HG02884 (cell line): ENCODE results near the gene ECHS1.
A peak's percentile ranks its signal among the peaks of the same experiment; 100 is the strongest.
"Not testable (repeated sequence)": the region's sequence is repeated elsewhere in the genome, so short reads cannot be mapped to it uniquely, and the experiment has no call there.

ENCODE experiments used
- ATAC-seq: cut with Tn5 transposase; IDR thresholded peaks from one replicate; pipeline ENCODE4 v1.9.1; 2021; ENCODE audit warnings: mild to moderate bottlenecking, moderate library complexity; ENCODE audit not compliant: unreplicated experiment

ECHS1 gene

DNA sequence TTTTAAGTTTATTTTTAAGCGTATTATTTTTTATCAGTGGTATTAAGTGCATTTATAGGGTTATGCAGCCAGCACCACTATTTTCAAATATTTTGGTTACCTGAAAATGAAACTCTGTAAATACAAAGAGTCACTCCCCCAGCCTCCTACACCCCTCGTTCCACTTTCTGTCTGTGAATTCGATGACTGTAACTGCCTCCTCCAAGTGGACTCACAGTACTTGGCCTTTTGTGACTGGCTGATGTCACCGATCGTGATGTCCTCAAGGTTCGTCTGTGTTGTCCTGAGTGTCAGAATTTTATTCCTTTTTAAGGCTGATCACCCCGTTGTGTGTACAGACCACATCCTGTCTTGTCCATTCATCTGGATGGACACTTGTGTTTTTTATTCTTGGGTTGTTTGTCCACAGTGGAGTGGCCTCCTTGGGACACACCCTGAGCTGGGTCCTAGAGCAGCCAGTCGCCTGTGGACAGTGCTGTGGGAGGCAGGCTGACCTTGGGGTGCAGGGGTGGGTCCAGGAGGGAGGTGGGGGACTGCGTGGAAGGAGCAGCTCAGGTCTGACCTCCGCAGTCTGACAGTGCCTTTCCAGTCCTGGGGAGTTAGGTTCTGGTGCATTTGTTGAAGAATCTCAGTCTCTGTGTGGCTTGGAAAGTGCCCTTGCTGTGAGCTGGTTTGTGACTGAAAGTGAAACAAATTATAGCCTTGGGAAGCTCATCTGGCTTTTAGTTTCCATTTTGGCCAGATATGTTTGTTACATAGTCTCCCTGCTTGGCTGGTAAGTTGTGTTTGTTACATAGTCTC lies 27.7 kb upstream of the ECHS1 start:
- ATAC-seq, result peak; percentile 64

DNA sequence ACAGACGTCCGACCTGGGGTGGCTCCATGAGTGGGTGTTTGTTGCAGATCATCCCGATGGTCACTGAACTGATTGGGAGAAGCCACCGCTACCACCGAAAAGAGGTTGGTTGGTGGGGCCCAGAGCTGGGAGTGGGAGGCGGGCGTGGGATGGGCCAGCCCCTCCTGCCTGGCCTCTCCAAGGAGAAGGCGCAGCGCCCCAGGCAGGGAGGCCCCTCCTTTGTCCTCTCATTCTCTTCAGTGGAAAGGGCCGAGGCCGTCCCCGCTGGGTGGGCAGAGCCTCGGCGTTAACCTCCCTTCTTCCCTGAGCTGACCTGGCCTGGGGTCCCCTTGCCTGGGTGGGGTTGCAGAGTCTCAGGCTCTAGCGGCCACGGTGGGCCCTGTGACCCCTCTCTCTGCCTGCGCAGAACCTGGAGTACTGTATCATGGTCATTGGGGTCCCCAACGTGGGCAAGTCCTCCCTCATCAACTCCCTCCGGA lies 26.0 kb upstream of the ECHS1 start:
- ATAC-seq, result no peak

DNA sequence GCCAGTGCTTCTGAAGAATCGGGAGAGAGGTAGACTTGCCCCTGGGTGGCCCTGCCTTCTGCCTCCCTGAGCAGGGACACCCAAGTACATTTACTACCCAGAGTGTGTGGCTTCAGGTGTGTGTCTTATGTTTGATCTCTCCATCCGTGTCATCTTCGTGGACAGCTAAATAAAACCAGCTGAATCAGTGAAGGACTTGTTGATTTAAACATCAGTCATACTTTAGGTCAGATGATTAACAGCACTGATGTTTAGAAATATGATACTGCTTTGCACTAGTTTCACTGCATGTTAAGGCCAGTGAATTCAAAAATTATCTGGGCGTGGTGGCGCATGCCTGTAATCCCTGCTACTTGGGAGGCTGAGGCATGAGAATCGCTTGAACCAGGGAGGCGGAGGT lies 24.8 kb upstream of the ECHS1 start:
- ATAC-seq, result no peak

DNA sequence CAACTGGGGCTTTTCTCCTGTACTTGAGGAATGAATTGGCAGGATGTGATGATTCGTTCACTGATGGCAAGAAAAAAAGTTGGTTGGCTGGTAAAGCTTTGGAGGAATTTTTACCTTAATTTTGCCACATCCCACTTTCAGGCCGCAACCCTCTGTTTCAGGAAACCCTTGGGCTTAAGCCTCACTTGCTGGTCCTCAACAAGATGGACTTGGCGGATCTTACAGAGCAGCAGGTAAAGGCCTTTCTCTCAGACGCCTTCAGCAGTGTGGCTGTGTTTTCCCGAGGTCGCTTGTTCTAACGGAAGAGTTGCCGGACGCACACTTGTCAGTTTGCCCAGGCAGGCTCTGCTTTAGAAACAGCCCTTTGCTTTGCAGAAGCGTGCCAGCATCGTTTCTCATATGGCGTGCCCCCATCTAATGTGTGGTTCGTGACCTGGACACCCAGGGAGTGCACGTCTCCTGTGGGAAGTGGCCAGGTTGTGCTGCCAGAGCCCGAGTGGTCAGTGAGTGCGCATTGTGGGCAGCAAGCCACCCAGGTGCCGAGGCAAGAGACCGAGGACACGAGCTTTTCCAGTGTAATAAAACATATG lies 23.0 kb upstream of the ECHS1 start:
- ATAC-seq, result no peak

DNA sequence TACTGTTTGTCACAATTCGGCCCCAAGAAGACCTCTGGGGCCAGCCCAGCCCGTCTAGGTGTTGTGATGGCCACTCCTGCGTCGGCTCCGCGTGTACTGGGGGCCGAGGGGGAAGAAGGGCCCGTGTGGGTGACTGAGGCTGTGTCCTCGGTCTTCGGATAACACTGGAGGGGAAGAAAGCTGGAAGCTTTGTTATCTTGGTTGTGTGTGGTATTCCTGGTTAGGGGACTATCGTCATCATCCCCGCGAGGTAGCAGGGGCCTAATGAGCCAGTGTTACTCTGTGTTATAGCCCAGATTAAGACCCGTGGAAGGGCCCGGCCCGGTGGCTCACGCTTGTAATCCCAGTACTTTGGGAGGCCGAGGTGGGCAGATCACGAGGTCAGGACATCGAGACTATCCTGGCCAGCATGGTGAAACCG lies 21.7 kb upstream of the ECHS1 start:
- no peak for ATAC-seq

DNA sequence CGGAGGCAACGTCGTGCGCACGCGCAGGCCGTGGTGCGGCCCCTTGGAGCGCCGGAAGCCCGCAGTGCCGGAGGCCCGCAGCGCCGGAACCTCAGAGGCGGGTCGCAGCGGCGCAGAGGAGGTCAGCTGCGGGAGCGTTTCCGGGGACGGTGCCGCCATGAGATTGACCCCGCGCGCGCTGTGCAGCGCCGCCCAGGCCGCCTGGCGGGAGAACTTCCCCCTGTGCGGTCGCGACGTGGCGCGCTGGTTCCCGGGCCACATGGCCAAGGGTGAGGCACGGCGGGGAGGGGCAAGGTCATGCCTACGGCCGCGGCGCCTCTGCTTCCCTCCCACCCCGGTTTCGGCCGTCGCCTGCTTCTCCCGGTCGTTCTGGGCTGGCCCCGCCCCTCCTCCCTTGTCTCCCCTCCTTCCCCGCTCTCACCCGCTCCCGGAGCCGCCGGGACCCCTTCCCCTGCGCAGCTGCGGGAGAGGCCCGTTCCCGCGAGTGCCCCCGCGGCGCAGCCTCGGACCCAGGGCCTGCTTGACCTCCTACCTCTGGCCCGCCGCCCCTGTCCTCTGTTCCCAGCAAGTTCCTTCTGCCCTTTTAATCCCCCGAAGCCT lies 21.0 kb upstream of the ECHS1 start, which contains the start of gene MTG1:
TSS of gene MTG1 (plus strand) at position 94 of the 600 bp plus-strand sequence. CDS start at position 158, 64 bp downstream.
- ATAC-seq, result peak; percentile 53

DNA sequence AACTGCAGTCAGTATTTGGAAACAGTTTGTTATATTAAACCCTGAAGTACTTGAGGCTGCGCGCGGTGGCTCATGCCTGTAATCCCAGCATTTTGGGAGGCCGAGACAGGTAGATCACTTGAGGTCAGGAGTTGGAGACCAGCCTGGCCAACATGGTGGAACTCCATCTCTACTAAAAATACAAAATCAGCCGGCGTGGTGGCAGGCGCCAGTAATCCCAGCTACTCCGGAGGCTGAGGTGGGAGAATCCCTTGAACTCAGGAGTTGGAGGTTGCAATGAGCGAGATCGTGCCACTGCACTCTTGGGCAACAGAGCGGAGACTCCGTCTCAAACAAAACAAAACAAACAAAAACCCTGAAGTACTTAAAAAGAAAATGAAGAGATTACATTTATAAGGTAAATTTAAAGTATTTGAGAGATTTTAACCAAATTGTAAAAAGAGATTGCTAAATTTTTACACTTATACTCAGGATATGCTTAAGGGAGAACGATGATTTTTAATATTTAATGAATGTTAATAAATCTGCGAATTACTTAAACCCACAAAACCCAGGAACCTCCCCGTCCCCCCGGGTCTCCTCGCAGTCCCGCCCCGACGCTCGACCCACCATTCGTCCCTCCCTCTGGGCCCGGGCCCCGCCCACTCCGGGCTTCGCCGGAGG lies 20.4 kb upstream of the ECHS1 start:
- no peak for ATAC-seq

DNA sequence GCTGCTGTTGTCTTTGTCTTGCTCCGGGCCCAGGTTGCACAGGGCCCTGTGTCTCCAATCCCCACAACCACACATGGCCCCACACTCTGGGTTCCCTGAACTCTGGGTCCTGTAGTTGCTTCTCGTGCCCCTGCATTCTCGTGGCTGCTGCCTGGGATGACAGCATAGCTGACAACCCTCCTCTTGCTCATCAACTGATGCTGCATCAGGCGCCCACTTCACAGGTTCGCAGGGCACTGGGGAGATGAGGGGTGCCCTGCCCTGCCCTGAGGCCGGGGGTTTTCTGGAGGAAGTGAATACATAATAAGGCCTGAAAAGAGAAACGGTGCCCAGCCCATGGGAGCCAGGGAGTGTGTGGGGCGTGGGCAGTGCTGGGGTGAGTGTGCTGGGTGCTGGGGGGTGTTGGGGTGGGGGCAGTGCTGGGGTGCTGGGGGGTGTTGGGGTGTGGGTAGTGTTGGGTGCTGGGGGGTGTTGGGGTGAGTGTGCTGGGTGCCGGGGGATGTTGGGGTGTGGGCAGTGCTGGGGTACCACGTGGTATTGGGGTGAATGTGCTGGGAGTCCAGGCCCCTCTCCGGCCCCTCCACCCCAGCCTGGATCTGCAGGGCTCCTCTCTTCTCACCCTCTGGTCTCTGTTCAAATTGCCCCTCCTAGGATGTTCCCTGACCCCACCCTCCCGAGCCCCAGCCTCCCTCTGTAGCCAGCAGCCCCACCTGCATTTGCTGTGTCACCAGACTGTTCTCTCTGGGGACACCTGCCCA lies 18.8 kb upstream of the ECHS1 start:
- ATAC-seq, result no peak

DNA sequence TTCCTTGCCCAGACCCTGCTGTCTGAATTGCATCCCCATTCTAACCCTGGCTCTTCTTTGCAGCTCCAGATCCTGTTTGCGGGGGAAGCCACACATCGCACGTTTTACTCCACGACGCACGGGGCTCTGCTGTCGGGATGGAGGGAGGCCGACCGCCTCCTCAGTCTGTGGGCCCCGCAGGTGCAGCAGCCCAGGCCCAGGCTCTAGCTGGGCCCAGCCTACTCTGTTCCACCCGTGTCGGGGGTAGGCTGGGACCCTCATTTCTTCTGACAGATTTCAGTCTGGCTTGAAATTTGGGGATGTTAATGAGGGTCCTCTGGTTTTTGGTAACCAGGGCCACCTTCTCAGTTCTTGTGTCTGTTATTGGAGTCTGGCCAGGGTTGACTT lies 18.1 kb upstream of the ECHS1 start:
- ATAC-seq, result no peak

DNA sequence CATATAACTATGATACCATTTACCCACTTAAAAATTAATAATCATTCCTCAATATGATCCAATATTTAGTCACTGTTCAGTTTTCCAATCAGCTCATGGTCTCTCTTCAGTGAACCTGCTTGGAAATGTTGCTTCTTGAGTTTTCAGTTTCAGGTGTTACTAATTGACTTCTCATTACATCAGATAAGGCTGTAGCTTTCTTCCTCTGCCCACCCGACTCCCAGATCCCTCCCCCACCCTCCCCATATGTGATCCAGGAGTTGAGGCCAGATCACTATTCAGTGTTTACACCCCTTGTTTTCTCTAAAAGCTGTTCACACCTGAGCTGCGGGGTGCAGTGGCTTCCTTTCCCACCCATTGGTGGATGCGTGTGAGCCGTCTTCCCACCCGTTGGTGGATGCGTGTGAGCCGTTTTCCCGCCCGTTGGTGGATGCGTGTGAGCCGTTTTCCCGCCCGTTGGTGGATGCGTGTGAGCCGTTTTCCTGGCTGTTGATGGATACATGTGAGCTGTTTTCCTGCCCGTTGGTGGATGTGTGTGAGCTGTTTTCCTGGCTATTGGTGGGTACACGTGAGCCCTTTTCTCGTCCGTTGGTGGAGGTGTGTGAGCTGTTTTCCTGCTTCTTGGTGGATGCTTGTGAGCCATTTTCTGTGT lies 17.6 kb upstream of the ECHS1 start:
- no peak for ATAC-seq

DNA sequence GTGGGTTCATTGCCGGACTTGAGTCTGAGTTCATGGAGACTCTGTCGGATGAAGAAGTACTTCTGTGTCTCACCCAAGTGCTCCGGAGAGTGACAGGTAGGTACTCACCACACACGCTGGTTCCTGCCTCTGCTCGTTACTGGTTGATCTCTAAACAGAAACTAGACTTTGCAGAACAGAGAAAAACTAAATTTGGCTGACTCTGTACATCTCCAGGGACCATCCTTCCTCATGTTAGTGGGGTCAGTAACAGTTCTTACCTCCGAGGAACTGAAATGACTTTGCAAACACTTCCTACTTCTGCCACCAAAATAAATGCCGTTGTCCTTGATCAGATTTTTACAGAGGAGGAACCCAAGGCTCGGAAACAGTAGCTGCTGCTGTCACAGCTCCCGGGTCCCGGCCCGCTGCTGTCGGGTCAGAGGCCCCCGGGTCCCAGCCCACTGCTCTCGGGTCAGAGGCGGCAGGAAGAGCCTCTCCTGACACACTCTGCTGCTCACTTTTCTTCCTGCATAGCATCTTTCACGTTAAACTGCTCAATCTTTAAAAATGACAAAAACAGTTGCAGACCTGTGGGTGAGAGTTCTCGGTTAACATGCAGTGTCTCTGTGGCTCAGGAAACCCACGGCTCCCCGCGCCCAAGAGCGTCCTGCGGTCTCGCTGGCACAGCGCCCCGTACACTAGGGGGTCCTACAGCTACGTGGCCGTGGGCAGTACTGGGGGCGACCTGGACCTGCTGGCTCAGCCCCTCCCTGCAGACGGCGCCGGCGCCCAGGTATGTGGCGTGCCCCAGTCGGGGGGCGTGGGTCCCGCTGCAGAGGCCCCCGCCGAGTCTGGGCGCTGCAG lies 16.0 kb upstream of the ECHS1 start:
- peak; percentile 85 for ATAC-seq

DNA sequence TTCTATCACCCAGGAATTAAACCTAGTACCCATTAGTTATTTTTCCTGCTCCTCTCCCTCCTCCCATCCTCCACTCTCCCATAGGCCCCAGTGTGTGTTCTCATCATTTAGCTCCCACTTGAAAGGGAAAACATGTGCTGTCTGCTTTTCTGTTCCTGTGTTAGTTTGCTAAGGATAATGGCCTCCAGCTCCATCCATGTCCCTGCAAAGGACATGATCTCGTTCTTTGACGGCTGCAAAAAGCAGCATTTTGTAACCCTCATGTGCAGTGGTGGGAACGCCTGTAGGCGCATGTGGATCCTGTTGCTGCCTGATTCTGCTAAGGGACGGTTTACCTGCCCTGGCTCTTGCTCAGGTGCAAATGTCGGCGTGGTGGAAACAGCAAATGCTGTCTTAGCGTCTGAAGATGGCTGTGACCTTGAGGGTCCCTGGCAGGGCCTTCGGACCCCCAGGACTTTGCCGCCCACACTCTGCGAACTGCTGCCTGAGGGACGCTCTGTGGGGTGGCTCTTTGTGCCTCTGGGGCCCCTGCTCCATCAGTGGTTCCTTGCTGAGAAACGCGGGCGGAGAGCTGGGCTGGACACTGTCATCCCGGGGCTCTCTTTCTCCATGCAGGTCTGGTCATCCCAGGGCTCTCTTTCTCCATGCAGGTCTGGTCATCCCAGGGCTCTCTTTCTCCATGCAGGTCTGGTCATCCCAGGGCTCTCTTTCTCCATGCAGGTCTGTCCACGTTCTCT lies 15.2 kb upstream of the ECHS1 start:
- no peak for ATAC-seq

DNA sequence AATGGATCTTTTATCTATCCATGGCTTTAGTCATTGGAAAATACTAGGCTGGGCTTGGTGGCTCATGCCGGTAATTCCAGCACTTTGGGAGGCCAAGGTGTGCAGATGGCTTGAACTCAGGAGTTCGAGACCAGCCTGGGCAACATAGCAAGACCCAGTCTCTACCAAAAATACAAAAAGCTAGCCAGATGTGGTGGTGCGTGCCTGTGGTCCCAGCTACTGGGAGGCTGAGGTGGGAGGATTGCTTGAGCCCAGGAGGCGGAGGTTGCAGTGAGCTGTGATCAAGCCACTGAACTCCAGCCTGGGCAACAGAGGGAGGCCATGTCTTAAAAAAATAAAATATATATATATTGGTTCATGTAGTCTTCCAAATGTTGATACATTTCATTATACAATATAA lies 13.8 kb upstream of the ECHS1 start:
- ATAC-seq, result not testable (repeated sequence)

DNA sequence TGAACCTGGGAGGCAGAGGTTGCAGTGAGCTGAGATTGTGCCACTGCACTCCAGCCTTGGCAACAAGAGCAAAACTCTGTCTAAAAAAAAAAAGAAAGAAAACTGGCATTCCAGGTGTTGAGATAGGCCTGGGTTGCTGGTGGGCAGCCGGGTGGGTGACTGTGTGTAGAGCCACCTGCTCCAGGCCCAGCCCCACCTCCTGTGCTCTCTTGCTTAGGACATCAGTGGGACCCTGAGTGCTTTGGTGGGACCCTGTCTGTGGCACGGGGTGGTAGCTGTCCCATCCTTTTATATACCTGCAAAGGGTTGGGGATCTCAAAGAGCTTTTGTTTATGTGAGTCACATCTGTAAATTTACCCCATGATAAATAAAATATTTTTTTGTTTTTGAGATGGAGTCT lies 12.1 kb upstream of the ECHS1 start:
- ATAC-seq, result no peak

DNA sequence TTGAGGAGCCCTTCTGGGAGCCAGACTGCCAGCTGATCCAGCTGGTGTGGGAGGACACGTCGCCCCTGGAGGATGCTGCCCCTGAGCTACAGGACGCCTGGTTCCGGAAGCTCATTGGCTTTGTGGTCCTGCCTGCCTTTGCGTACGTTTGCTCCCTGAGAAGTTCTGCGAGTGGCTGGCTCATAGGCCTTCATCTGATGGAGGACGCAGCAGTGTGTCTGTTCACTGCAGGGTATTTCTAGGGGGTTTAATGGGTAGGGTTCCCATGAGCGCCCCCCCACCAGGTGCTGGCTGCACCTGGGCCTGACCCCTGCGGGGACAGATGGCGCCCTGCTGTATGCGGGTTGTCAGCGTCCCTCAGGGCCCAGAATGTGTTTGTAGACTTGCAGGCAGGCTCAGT lies 10.9 kb upstream of the ECHS1 start:
- no peak for ATAC-seq

DNA sequence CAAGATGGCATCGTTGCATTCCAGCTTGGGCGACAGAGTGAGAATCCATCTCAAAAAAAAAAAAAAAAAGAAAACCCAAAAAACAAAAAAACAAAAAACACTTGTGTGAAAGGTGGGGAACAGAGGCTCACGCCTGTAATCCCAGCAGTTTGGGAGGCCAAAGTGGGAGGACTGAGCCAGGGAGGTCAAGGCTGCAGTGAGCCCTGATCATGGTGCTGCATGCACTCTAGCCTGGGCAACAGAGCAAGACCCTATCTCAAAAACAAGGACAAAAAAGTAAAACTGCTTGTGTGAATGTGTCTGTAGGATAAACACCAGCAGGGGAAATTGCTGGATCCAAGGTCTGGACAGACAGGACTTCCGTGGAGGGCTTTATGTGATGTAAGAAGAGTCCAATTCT lies 10.4 kb upstream of the ECHS1 start:
- ATAC-seq, result no peak

DNA sequence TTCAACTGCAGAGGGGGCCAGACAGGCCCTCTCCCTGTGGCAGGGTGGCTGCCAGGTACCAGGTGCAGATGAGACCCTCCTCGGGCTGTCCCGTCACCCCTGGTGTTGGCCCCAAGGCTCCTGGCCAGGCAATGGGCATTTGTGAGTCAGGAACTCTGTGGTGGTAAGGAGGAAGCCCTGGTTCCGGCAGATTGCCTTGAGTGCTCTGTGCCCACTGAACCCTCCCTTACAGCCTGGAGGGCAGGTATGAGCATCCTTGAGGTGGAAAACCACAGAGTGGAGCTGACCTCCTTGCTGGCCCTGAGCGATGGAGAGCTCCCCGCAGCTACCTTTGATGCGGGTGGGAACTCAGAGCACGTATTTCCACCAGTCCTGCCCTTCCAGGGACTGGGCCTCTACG lies 7.9 kb upstream of the ECHS1 start:
- no peak for ATAC-seq

DNA sequence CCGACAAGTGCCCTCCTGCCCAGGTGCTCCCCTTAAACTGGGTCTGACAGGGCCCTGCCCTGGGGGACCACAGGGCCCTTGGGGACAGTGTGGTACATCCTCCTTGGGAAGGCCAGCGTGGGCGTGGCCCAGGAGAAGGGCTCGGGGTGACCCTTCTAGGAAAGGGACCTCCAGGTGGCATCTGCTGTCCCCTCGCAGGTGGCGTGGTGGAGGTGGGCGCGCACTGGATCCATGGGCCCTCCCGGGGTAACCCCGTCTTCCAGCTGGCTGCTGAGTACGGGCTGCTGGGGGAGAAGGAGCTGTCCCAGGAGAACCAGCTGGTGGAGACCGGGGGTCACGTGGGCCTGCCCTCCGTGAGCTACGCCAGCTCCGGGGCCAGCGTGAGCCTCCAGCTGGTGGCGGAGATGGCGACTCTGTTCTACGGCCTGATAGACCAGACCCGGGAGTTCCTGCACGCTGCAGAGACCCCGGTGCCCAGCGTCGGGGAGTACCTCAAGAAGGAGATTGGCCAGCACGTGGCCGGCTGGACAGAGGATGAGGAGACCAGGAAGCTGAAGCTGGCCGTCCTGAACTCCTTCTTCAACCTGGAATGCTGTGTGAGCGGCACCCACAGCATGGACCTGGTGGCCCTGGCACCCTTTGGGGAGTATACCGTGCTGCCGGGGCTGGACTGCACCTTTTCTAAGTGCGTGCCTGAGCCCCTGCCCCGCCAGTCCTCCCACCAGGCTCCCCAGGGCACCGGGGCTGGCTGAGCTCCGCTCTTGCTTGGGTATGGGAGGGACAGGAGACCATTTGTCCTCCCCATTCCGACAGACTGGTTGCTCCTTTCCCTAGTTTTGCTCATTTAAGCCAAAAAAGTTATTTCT lies 6.9 kb upstream of the ECHS1 start:
- no peak for ATAC-seq
